Brain microvascular endothelial cell (primary cell): ENCODE data around the gene CNOT4.
"Not testable (repeated sequence)": the region's sequence is repeated elsewhere in the genome, so short reads cannot be mapped to it uniquely, and the experiment has no call there.

Experiments used
- DNase-seq: peaks from one replicate; pipeline ENCODE4 v3.0.0-alpha.2; 2020
- H3K27ac ChIP-seq: fragments of 250-450 bp; sonication (Bioruptor Pico); 2 replicates; pipeline ENCODE4 v1.5.1; 2020; ENCODE audit warnings: mild to moderate bottlenecking, moderate library complexity
- H3K27me3 ChIP-seq: fragments of 250-450 bp; sonication (Bioruptor Pico); replicated peaks from 2 replicates; pipeline ENCODE4 v1.5.1; 2020; ENCODE audit warnings: mild to moderate bottlenecking
- H3K36me3 ChIP-seq: fragments of 250-450 bp; sonication (Bioruptor Pico); replicated peaks from 2 replicates; pipeline ENCODE4 v1.5.1; 2020; ENCODE audit warnings: mild to moderate bottlenecking
- H3K4me3 ChIP-seq: 2 replicates; pipeline ENCODE4 v1.5.1; 2011; ENCODE audit warnings: low read depth, mild to moderate bottlenecking, control low read depth, low read length, moderate library complexity
- in situ Hi-C: cut with HindIII; loops from 2 replicates; pipeline ENCODE4 v1.10.0; 2017; ENCODE audit warnings: low sequenced_read_pairs, low pct_ligation_motif_present
- TF ChIP-seq, protein P1 (sequence below): IDR thresholded peaks from 2 replicates; pipeline ENCODE4 v1.5.1; 2011; ENCODE audit warnings: low read depth, mild to moderate bottlenecking, moderate library complexity, low read length, control low read depth, inconsistent platforms; ENCODE audit errors: missing control alignments

CNOT4 gene

GRCh38 chr7:135445690-135446089, 64.2 kb downstream of the CNOT4 start:
- Histone ChIP-seq H3K4me3 (no peak overlapping the region), H3K27me3 (no peaks in the 10 kb centered on the region), H3K36me3 (no peaks in the 10 kb centered on the region), H3K27ac (no peak overlapping the region)
- TF ChIP-seq, protein P1, sequence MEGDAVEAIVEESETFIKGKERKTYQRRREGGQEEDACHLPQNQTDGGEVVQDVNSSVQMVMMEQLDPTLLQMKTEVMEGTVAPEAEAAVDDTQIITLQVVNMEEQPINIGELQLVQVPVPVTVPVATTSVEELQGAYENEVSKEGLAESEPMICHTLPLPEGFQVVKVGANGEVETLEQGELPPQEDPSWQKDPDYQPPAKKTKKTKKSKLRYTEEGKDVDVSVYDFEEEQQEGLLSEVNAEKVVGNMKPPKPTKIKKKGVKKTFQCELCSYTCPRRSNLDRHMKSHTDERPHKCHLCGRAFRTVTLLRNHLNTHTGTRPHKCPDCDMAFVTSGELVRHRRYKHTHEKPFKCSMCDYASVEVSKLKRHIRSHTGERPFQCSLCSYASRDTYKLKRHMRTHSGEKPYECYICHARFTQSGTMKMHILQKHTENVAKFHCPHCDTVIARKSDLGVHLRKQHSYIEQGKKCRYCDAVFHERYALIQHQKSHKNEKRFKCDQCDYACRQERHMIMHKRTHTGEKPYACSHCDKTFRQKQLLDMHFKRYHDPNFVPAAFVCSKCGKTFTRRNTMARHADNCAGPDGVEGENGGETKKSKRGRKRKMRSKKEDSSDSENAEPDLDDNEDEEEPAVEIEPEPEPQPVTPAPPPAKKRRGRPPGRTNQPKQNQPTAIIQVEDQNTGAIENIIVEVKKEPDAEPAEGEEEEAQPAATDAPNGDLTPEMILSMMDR = no peak
- DNase-seq = no peak
- in situ Hi-C loops = no loop called here

GRCh38 chr7:135445266-135445665, 64.6 kb downstream of the CNOT4 start:
- H3K27me3 ChIP-seq, DNase-seq, H3K36me3 ChIP-seq, H3K27ac ChIP-seq, in situ Hi-C loops, H3K4me3 ChIP-seq: not testable (repeated sequence)

DNA sequence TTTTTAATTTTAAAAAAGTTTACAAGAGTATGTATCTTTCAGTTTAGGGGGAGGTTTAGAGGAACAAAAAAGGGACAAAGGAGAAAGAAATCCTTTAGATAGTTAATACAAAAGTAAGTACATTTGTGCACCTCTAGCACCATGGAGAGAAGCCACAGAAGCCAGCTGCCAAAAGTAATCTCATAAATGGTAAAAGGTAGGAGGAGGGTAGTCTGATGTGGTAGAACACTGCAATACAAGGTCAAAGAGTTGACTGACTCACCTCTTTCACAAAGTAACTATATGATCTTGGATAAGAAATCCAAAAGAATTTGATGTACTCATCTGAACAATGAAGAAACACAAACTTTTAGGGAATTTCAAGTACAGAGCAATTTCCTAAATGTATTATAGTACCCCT, 68.1 kb downstream of the CNOT4 start:
- TF ChIP-seq, protein P1 = no peak
- no peak overlapping the region for H3K4me3 ChIP-seq
- H3K27me3 ChIP-seq = no peaks in the 10 kb centered on the region
- H3K36me3 ChIP-seq = no peaks in the 10 kb centered on the region
- no peak overlapping the region for H3K27ac ChIP-seq
- in situ Hi-C loops = no loop called here
- DNase-seq = peak; percentile 3

DNA sequence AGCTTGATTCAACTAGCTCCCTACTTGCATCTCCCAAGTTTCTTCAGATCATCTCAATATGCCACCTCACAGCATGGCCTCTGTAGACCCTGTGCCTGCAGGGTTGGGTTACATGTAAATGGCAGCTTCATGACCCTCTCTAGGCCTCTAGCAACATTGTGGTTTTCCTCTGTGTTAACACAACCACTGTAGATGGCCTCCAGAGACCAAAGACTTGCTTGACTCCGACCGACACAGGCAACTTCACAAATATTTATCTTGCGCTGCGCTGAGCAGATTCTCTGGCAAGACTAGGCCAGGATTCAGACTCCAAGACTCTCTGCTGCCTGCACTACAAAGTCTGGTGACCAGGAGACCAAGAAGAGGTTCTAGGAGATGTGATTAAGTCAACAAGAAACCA, 75.9 kb downstream of the CNOT4 start:
- TF ChIP-seq, protein P1 = no peak
- in situ Hi-C loops = no loop called here
- DNase-seq = peak; percentile 11

DNA sequence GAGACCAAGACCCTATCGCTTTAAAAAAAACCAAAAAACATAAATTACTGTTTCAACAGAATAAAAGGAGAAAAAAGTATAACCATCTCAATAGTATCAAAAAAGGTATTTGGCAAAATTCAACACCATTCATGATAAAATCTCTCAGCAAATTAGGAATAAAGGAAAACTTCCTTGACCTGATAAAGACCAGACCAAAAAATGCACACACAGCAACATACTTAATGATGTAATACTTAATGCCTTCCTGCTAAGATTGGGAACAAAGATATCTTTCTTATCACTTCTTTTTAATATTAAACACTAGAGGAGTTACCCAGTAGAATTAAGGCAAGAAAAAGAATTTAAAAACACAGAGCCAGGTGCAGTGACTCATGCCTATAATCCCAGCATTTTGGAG, 79.3 kb downstream of the CNOT4 start:
- TF ChIP-seq, protein P1 = no peak
- no peak for DNase-seq
- H3K27me3 ChIP-seq = no peaks in the 10 kb centered on the region
- no peak overlapping the region for H3K4me3 ChIP-seq
- no peak overlapping the region for H3K27ac ChIP-seq
- no peaks in the 10 kb centered on the region for H3K36me3 ChIP-seq
- in situ Hi-C loops = no loop called here

More for the DNA sequence above, 75.9 kb downstream of the CNOT4 start:
- no peak overlapping the region for H3K27ac ChIP-seq
- no peak overlapping the region for H3K4me3 ChIP-seq
- no peaks in the 10 kb centered on the region for H3K27me3 ChIP-seq
- no peaks in the 10 kb centered on the region for H3K36me3 ChIP-seq

DNA sequence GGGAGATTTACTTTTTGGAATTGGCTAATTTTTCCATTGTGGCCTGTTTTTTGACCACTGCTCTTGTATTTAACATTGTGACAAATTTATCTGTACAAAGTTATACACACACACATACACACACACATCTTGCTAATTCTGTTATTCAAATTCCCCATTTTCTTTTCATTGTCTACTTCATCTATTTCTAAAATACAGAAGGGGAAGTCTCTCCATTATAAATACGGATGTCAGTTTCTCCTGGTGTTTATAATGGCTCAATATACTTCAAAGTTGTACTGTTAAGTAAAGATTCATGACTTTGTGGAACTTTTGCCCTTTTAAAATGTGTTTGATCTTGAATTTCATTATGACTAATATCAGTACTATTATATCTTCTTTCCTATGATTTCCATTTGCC, 81.0 kb downstream of the CNOT4 start:
- Histone ChIP-seq H3K27me3 (no peaks in the 10 kb centered on the region), H3K36me3 (no peaks in the 10 kb centered on the region), H3K4me3 (no peak overlapping the region), H3K27ac (no peak overlapping the region)
- TF ChIP-seq, protein P1 = no peak
- no peak for DNase-seq
- in situ Hi-C loops = no loop called here
